Measurements from ENCODE around the gene PRSS27. TPM values are rescaled to one million over a fixed set of nuclear protein-coding genes. Genes with fewer than 3 reads are reported as not detected.
A peak's percentile ranks its signal among the peaks of the same experiment; 100 is the strongest.

PRSS27 gene
- 0.90 and 1.0 TPM in 2 replicates for polyA plus RNA-seq (2013)

DNA sequence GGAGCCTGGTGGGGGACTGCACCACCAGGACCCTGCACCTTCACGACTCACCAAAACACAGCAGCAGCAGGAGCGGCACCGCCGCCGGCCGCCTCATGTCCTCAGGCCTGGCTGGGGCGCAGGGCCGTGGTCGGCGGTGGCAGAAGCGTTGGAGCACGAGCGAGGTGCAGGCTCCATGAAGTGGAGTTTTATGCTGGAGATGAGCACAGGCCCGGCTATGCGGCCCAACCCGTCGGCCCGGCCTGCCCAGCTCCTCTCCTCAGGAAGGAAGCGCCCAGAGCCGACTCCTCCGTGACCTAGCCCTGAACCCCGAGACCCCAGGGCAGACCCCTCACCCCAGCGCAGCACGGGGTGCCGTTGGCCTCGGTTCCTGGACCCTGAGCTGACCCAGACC, at the start of gene PRSS27:
Gene PRSS27, minus strand, starts transcription at position 161 of the 394 bp plus-strand sequence. Its CDS starts 64 bp downstream, at position 97.
- Histone ChIP-seq H2AFZ (ENCODE audit: insufficient read depth, low read length, poor library complexity) (peak within 1 kb of the TSS; percentile 94), H3K27me3 (ENCODE audit: insufficient read depth, low read length) (no peaks in the 10 kb centered on the region), H4K12ac (ENCODE audit: low read depth, low read length) (peak within 1 kb of the TSS; percentile 91), H3K23ac (ENCODE audit: low read length) (no peak within 1 kb of the TSS), H3K79me2 (ENCODE audit: control insufficient read depth, insufficient read depth, low read length, poor library complexity) (peaks cover 2% of the 10 kb centered on the region), H3K4ac (ENCODE audit: low read depth, low read length) (peak within 1 kb of the TSS; percentile 21), H3K36me3 (ENCODE audit: control insufficient read depth in 1 of 2, insufficient read depth in 2 of 2, low read length in 2 of 2) (no peaks in the 10 kb centered on the region), H3K4me1 (ENCODE audit: control insufficient read depth in 1 of 2, insufficient read depth in 2 of 2, low read length in 2 of 2) (peaks cover 11% of the 10 kb centered on the region in 2 experiments), H3K14ac (ENCODE audit: low read length) (peak within 1 kb of the TSS; percentile 64), H3K9me3 (ENCODE audit: insufficient read depth, low read depth, low read length) (no peaks in the 10 kb centered on the region), H3K4me3 (ENCODE audit: low read depth, low read length) (peak within 1 kb of the TSS; percentile 71), H3K79me1 (ENCODE audit: low read length) (no peaks in the 10 kb centered on the region), H4K91ac (ENCODE audit: low read depth, low read length) (peak within 1 kb of the TSS; percentile 82), H2BK120ac (ENCODE audit: insufficient read depth, low read length, poor library complexity) (peak within 1 kb of the TSS; percentile 60), H3K27ac (ENCODE audit: low read depth, low read length) (peak within 1 kb of the TSS; percentile 60), H2BK5ac (ENCODE audit: low read depth, low read length, poor library complexity) (peak within 1 kb of the TSS; percentile 67), H3K4me2 (ENCODE audit: low read length) (peak within 1 kb of the TSS; percentile 84), H3K18ac (ENCODE audit: low read length) (peak within 1 kb of the TSS; percentile 84), H4K8ac (ENCODE audit: low read depth, low read length) (peak within 1 kb of the TSS; percentile 93), H2BK12ac (ENCODE audit: low read length) (no peak within 1 kb of the TSS), H3K9ac (ENCODE audit: low read length) (peak within 1 kb of the TSS; percentile 10), H2AK5ac (ENCODE audit: low read length) (no peak within 1 kb of the TSS)
- no CpG with 5 or more reads among the region's 26 CpGs for WGBS (ENCODE audit: extremely low coverage, insufficient coverage, insufficient read length)
- DNase-seq = peak; percentile 81 to 83

DNA sequence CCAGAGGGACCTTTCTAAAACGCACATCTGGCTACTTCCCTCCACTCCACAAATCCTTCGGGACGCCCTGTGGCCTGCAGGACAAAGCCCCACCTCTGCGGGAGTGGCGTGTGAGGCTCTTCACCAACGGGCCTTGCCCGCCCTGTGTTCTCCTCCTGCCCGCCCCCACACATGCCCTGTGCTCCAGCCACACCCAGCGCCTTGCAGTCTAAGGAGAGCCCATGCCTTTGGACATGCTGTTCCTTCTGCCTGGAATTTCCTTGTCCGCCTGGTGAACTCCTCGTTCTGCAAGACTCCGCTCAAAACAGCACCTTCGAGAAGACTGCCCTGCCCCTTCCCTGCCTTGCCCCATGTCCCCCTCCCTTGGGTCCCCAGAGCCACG, 49.6 kb upstream of the PRSS27 start:
- H3K79me2 ChIP-seq (ENCODE audit: control insufficient read depth, insufficient read depth, low read length, poor library complexity) = no peaks in the 10 kb centered on the region
- H2BK120ac ChIP-seq (ENCODE audit: insufficient read depth, low read length, poor library complexity) = no peak overlapping the region
- no peak overlapping the region for H3K18ac ChIP-seq (ENCODE audit: low read length)
- no peak overlapping the region for H3K4me3 ChIP-seq (ENCODE audit: low read depth, low read length)
- no peak overlapping the region for H3K9ac ChIP-seq (ENCODE audit: low read length)
- H2BK5ac ChIP-seq (ENCODE audit: low read depth, low read length, poor library complexity) = no peak overlapping the region
- peaks cover 91 to 95% of the 10 kb centered on the region in 2 experiments for H3K36me3 ChIP-seq (ENCODE audit: control insufficient read depth in 1 of 2, insufficient read depth in 2 of 2, low read length in 2 of 2)
- H4K12ac ChIP-seq (ENCODE audit: low read depth, low read length) = no peak overlapping the region
- H2BK12ac ChIP-seq (ENCODE audit: low read length) = no peak overlapping the region
- no CpG with 5 or more reads among the region's 14 CpGs for WGBS (ENCODE audit: extremely low coverage, insufficient coverage, insufficient read length)
- no peaks in the 10 kb centered on the region for H3K27me3 ChIP-seq (ENCODE audit: insufficient read depth, low read length)
- DNase-seq = no peak
- H3K9me3 ChIP-seq (ENCODE audit: insufficient read depth, low read depth, low read length) = peaks cover 5% of the 10 kb centered on the region
- no peak overlapping the region for H4K8ac ChIP-seq (ENCODE audit: low read depth, low read length)
- no peak overlapping the region for H3K23ac ChIP-seq (ENCODE audit: low read length)
- H2AFZ ChIP-seq (ENCODE audit: insufficient read depth, low read length, poor library complexity) = no peak overlapping the region
- H3K4me1 ChIP-seq (ENCODE audit: control insufficient read depth in 1 of 2, insufficient read depth in 2 of 2, low read length in 2 of 2) = no peaks in the 10 kb centered on the region
- no peaks in the 10 kb centered on the region for H3K79me1 ChIP-seq (ENCODE audit: low read length)
- H3K27ac ChIP-seq (ENCODE audit: low read depth, low read length) = no peak overlapping the region
- no peak overlapping the region for H2AK5ac ChIP-seq (ENCODE audit: low read length)
- H3K4me2 ChIP-seq (ENCODE audit: low read length) = no peak overlapping the region
- no peak overlapping the region for H3K14ac ChIP-seq (ENCODE audit: low read length)
- no peak overlapping the region for H4K91ac ChIP-seq (ENCODE audit: low read depth, low read length)
- H3K4ac ChIP-seq (ENCODE audit: low read depth, low read length) = no peak overlapping the region

DNA sequence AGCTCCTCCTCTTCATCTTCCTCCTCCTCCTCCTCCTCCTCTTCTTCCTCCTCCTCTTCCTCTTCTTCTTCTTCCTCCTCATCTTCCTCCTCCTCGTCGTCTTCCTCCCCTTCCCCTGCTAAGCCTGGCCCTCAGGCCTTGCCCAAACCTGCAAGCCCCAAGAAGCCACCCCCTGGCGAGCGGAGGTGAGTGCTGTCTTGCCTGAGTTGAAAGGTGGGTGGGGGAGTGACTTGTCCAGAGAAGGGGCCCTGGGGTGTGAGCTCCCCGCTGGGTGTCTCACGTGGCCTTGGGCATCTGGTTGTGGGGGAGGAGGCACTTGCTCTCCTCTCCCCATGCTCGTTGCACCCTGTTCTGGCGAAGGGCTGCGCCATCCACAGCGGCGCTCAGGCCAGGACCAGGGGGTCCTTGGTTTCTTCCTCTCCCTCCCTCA, 49.1 kb upstream of the PRSS27 start:
- Histone ChIP-seq H4K91ac (ENCODE audit: low read depth, low read length) (no peak overlapping the region), H3K36me3 (ENCODE audit: control insufficient read depth in 1 of 2, insufficient read depth in 2 of 2, low read length in 2 of 2) (peaks cover 89 to 96% of the 10 kb centered on the region in 2 experiments), H3K4me3 (ENCODE audit: low read depth, low read length) (no peak overlapping the region), H4K8ac (ENCODE audit: low read depth, low read length) (no peak overlapping the region), H3K18ac (ENCODE audit: low read length) (no peak overlapping the region), H3K79me1 (ENCODE audit: low read length) (no peaks in the 10 kb centered on the region), H3K4me2 (ENCODE audit: low read length) (no peak overlapping the region), H2BK120ac (ENCODE audit: insufficient read depth, low read length, poor library complexity) (no peak overlapping the region), H3K4me1 (ENCODE audit: control insufficient read depth in 1 of 2, insufficient read depth in 2 of 2, low read length in 2 of 2) (no peaks in the 10 kb centered on the region), H3K14ac (ENCODE audit: low read length) (no peak overlapping the region), H3K79me2 (ENCODE audit: control insufficient read depth, insufficient read depth, low read length, poor library complexity) (no peaks in the 10 kb centered on the region), H2AFZ (ENCODE audit: insufficient read depth, low read length, poor library complexity) (no peak overlapping the region), H3K4ac (ENCODE audit: low read depth, low read length) (no peak overlapping the region), H3K23ac (ENCODE audit: low read length) (no peak overlapping the region), H3K27ac (ENCODE audit: low read depth, low read length) (no peak overlapping the region), H2BK5ac (ENCODE audit: low read depth, low read length, poor library complexity) (no peak overlapping the region), H4K12ac (ENCODE audit: low read depth, low read length) (no peak overlapping the region), H3K9me3 (ENCODE audit: insufficient read depth, low read depth, low read length) (peaks cover 5% of the 10 kb centered on the region), H3K27me3 (ENCODE audit: insufficient read depth, low read length) (no peaks in the 10 kb centered on the region), H3K9ac (ENCODE audit: low read length) (no peak overlapping the region), H2AK5ac (ENCODE audit: low read length) (no peak overlapping the region), H2BK12ac (ENCODE audit: low read length) (no peak overlapping the region)
- 100% methylated on average over 2 of the region's 11 CpGs for WGBS (ENCODE audit: extremely low coverage, insufficient coverage, insufficient read length)
- no peak for DNase-seq

DNA sequence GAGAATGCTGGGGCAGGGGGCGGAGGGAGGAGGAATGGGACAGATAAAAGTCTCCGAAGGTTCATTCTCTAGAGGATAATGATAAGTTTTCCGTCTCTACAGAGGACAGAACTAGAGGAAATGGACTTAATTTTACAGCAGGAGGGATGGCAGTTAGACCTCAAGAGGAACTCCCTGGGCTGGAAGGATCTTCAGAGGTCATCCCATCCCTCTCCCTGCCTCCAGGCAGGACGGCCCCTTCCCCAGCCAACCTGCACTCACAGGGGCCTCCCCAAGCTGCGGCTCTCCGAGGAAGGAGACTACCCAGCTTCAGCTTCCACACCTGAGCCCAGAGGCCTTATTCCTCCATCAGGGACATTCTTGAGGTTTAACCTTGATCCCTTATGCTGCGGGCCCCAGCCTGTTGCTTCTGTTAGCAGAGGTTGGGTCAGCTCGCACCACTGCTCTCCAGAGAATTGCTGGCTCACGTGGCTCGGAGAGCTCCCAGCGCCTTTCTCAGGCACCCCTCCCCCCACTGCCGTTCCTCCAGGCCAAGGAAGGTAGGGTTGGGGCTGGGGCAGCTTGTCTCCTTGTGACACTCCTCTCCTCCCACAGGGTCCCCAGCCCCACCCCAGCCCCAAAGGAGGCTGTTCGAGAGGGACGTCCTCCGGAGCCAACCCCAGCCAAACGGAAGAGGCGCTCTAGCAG, 48.5 kb upstream of the PRSS27 start:
- no CpG with 5 or more reads among the region's 17 CpGs for WGBS (ENCODE audit: extremely low coverage, insufficient coverage, insufficient read length)
- Histone ChIP-seq H2BK12ac (ENCODE audit: low read length) (no peak overlapping the region), H2BK120ac (ENCODE audit: insufficient read depth, low read length, poor library complexity) (no peak overlapping the region), H3K4me3 (ENCODE audit: low read depth, low read length) (no peak overlapping the region), H3K18ac (ENCODE audit: low read length) (no peak overlapping the region), H3K9ac (ENCODE audit: low read length) (no peak overlapping the region), H3K79me2 (ENCODE audit: control insufficient read depth, insufficient read depth, low read length, poor library complexity) (no peaks in the 10 kb centered on the region), H4K12ac (ENCODE audit: low read depth, low read length) (no peak overlapping the region), H3K79me1 (ENCODE audit: low read length) (no peaks in the 10 kb centered on the region), H2AFZ (ENCODE audit: insufficient read depth, low read length, poor library complexity) (no peak overlapping the region), H3K4me2 (ENCODE audit: low read length) (no peak overlapping the region), H2BK5ac (ENCODE audit: low read depth, low read length, poor library complexity) (no peak overlapping the region), H3K36me3 (ENCODE audit: control insufficient read depth in 1 of 2, insufficient read depth in 2 of 2, low read length in 2 of 2) (peaks cover 86 to 97% of the 10 kb centered on the region in 2 experiments), H3K9me3 (ENCODE audit: insufficient read depth, low read depth, low read length) (peaks cover 5% of the 10 kb centered on the region), H3K23ac (ENCODE audit: low read length) (no peak overlapping the region), H2AK5ac (ENCODE audit: low read length) (no peak overlapping the region), H4K8ac (ENCODE audit: low read depth, low read length) (no peak overlapping the region), H4K91ac (ENCODE audit: low read depth, low read length) (no peak overlapping the region), H3K27ac (ENCODE audit: low read depth, low read length) (no peak overlapping the region), H3K27me3 (ENCODE audit: insufficient read depth, low read length) (no peaks in the 10 kb centered on the region), H3K4ac (ENCODE audit: low read depth, low read length) (no peak overlapping the region), H3K4me1 (ENCODE audit: control insufficient read depth in 1 of 2, insufficient read depth in 2 of 2, low read length in 2 of 2) (no peaks in the 10 kb centered on the region), H3K14ac (ENCODE audit: low read length) (no peak overlapping the region)
- no peak for DNase-seq

Measured in trophoblast cell (in vitro differentiated cells and primary cell).